GM12878 (cell line): ENCODE data around the gene TMEM120B.

Experiments
- EZH2 ChIP-seq: IDR thresholded peaks from 2 replicates; pipeline ENCODE4 v1.6.1; 2012; ENCODE audit warnings: low read depth, mild to moderate bottlenecking, control low read depth, inconsistent platforms, low read length, borderline replicate concordance; ENCODE audit not compliant: control insufficient read depth
- MTA3 ChIP-seq: IDR thresholded peaks from 2 replicates; pipeline ENCODE4 v1.6.1; 2012; ENCODE audit warnings: low read length, inconsistent platforms, borderline replicate concordance
- TF ChIP-seq, protein P1 (sequence below): fragments of 450-650 bp; formaldehyde crosslinking; IDR thresholded peaks from 2 replicates; pipeline ENCODE4 v1.4.0; 2022; ENCODE audit warnings: mild to moderate bottlenecking, moderate library complexity
- TF ChIP-seq, protein P2 (sequence below), 3 experiments: IDR thresholded peaks in 2 of 3; conservative IDR thresholded peaks in 1 of 3; 2 replicates each; pipeline ENCODE4 v1.5.1; 2011; ENCODE audit warnings: low read depth in 3 of 3, low read length in 3 of 3, mild to moderate bottlenecking in 3 of 3, control low read depth in 2 of 3, moderate library complexity in 2 of 3, inconsistent platforms in 1 of 3, mixed read lengths in 1 of 3; ENCODE audit not compliant: control insufficient read depth in 2 of 3, insufficient read depth in 1 of 3; ENCODE audit errors: extremely low read depth in 1 of 3

DNA sequence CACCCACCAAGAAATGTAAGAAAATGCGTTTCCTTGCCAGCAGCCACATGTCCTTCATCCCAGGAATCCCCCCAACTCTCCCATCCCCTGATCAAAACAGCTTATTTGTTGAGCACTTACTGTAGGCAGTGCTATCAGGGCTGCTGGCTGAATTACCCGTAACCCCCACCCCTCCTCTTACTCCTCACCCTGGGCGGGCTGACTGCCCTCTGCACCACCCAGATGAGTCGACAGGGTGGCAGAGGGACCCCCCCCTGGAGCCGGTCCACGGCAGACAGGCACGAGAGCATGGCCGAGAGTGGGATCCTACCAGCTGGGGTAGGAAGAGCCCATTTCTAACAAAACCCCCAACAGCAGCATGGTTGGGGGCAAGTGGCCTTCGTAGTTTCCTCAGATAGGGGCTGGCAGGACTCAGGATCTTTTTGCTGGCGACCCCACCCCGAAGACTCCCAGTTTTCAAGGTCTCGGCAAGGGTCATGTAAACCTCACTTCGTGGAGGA is 82.0 kb downstream of the TMEM120B start:
- TF ChIP-seq, protein P1, sequence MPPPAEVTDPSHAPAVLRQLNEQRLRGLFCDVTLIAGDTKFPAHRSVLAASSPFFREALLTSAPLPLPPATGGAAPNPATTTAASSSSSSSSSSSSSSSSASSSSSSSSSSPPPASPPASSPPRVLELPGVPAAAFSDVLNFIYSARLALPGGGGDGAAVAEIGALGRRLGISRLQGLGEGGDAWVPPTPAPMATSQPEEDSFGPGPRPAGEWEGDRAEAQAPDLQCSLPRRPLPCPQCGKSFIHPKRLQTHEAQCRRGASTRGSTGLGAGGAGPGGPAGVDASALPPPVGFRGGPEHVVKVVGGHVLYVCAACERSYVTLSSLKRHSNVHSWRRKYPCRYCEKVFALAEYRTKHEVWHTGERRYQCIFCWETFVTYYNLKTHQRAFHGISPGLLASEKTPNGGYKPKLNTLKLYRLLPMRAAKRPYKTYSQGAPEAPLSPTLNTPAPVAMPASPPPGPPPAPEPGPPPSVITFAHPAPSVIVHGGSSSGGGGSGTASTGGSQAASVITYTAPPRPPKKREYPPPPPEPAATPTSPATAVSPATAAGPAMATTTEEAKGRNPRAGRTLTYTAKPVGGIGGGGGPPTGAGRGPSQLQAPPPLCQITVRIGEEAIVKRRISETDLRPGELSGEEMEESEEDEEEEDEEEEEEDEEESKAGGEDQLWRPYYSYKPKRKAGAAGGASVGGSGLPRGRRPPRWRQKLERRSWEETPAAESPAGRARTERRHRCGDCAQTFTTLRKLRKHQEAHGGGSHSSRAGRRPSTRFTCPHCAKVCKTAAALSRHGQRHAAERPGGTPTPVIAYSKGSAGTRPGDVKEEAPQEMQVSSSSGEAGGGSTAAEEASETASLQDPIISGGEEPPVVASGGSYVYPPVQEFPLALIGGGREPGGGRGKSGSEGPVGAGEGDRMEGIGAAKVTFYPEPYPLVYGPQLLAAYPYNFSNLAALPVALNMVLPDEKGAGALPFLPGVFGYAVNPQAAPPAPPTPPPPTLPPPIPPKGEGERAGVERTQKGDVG (CRISPR knock-in tag), result no peak
- TF ChIP-seq MTA3, result no peak
- TF ChIP-seq, protein P2, sequence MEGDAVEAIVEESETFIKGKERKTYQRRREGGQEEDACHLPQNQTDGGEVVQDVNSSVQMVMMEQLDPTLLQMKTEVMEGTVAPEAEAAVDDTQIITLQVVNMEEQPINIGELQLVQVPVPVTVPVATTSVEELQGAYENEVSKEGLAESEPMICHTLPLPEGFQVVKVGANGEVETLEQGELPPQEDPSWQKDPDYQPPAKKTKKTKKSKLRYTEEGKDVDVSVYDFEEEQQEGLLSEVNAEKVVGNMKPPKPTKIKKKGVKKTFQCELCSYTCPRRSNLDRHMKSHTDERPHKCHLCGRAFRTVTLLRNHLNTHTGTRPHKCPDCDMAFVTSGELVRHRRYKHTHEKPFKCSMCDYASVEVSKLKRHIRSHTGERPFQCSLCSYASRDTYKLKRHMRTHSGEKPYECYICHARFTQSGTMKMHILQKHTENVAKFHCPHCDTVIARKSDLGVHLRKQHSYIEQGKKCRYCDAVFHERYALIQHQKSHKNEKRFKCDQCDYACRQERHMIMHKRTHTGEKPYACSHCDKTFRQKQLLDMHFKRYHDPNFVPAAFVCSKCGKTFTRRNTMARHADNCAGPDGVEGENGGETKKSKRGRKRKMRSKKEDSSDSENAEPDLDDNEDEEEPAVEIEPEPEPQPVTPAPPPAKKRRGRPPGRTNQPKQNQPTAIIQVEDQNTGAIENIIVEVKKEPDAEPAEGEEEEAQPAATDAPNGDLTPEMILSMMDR (IDR thresholded peaks at IDR 0.05 in 2 of 3, conservative IDR thresholded peaks at IDR 0.05 in 1 of 3; ENCODE audit: control insufficient read depth in 2 of 3, extremely low read depth in 1 of 3, insufficient read depth in 1 of 3, low read depth in 3 of 3, low read length in 3 of 3), result no peak
- TF ChIP-seq EZH2, result no peak
